Small intestine (tissue), 7 donors: Measurements from ENCODE around the gene VPS4A. TPM values are rescaled to one million over a fixed set of nuclear protein-coding genes. Genes with fewer than 3 reads are reported as not detected.
"Not testable (repeated sequence)": the region's sequence is repeated elsewhere in the genome, so short reads cannot be mapped to it uniquely, and the experiment has no call there.

Experiments used
- DNase-seq, 2 donors: peaks; one replicate each; pipeline versions ENCODE4 v3.0.0 to v3.0.0-alpha.2; 2013
- FAIRE-seq: peaks from 2 replicates; lab custom pipeline; 2012; peaks lifted over from hg19 to GRCh38; lab: Jason Lieb, UNC
- H3K27ac ChIP-seq, 3 donors: one replicate each; pipeline ENCODE4 v1.5.1; 2013; ENCODE audit warnings: low read length in 2 of 3, mild to moderate bottlenecking in 2 of 3, control low read depth in 1 of 3, inconsistent platforms in 1 of 3, low read depth in 1 of 3, moderate library complexity in 1 of 3
- H3K27me3 ChIP-seq, 3 donors: one replicate each; pipeline ENCODE4 v1.6.1; 2013; ENCODE audit warnings: low read length in 3 of 3, inconsistent platforms in 1 of 3; ENCODE audit not compliant: control insufficient read depth in 3 of 3, insufficient read depth in 3 of 3
- H3K36me3 ChIP-seq, 3 donors: one replicate each; pipeline ENCODE4 v1.6.1; 2013; ENCODE audit warnings: low read length in 3 of 3, inconsistent platforms in 1 of 3, low read depth in 1 of 3, mild to moderate bottlenecking in 1 of 3, moderate library complexity in 1 of 3; ENCODE audit not compliant: control insufficient read depth in 3 of 3, insufficient read depth in 2 of 3
- H3K4me1 ChIP-seq, 3 donors: one replicate each; pipeline ENCODE4 v1.6.1; 2013; ENCODE audit warnings: low read length in 2 of 3, inconsistent platforms in 1 of 3, low read depth in 1 of 3, mild to moderate bottlenecking in 1 of 3, moderate library complexity in 1 of 3; ENCODE audit not compliant: control insufficient read depth in 3 of 3, insufficient read depth in 2 of 3
- H3K4me3 ChIP-seq, 3 donors: one replicate each; pipeline ENCODE4 v1.5.1; 2013; ENCODE audit warnings: low read length in 3 of 3, control low read depth in 1 of 3, inconsistent platforms in 1 of 3, low read depth in 1 of 3, mild to moderate bottlenecking in 1 of 3, moderate library complexity in 1 of 3
- H3K9me3 ChIP-seq, 2 donors: one replicate each; pipeline ENCODE4 v1.6.1; 2013; ENCODE audit warnings: low read depth in 1 of 2, low read length in 1 of 2; ENCODE audit not compliant: control insufficient read depth in 2 of 2, insufficient read depth in 1 of 2
- WGBS, 3 donors: extraction: QIAGEN DNeasy Blood & Tissue Kit; methylation state at CpG; one replicate each; pipeline ENCODE4 v1.1.7; 2013; 5-methylcytosine and 5-hydroxymethylcytosine counted together
- polyA plus RNA-seq, 4 donors: library from polyadenylated mRNA; stranded (reverse) in 3 of 4; unstranded in 1 of 4; fragments of 200-250 nt in 3 of 4; fragments of 120-200 nt in 1 of 4; gene quantifications; one replicate each; pipeline versions ENCODE4 v1.2.1 to v1.2.3, GENCODE V29; 2013
- donor health status: healthy with polysubstance abuse.
- donor health status: control.
- donor health status: control.
- donor health status: Bipolar disorder and iron deficiency.
- donor health status: healthy.

Gene VPS4A
- polyA plus RNA-seq, 4 donors = 23.0 to 43.7 (median 41.6) TPM

- not testable (repeated sequence) for FAIRE-seq, H3K9me3 ChIP-seq, H3K4me1 ChIP-seq, H3K27me3 ChIP-seq, DNase-seq, H3K27ac ChIP-seq, H3K4me3 ChIP-seq
- peaks cover 6 to 11% (median 8%) of the 10 kb centered on the region in 3 donors for H3K36me3 ChIP-seq
- 97 to 99% (median 98%) methylated on average over 7 of the region's 7 CpGs for WGBS, 3 donors
Measured at GRCh38 chr16:69296771-69297170, 14.4 kb upstream of the VPS4A start.

- Histone ChIP-seq H3K27ac (no peak overlapping the region), H3K36me3 (peaks cover 8 to 13% (median 10%) of the 10 kb centered on the region in 3 donors), H3K9me3 (no peaks in the 10 kb centered on the region), H3K4me3 (no peak overlapping the region), H3K27me3 (no peaks in the 10 kb centered on the region), H3K4me1 (no peaks in the 10 kb centered on the region)
- WGBS, 3 donors = 98 to 100% (median 99%) methylated on average over 4 of the region's 4 CpGs
- FAIRE-seq (no peak), DNase-seq (no peak)
Measured at GRCh38 chr16:69298261-69298660, 12.9 kb upstream of the VPS4A start.

- WGBS, 3 donors = 64 to 82% (median 80%) methylated on average over 1 of the region's 1 CpG
Measured at GRCh38 chr16:69301187-69301586, 10.0 kb upstream of the VPS4A start.

GRCh38 chr16:69301861-69302260 is 9.3 kb upstream of the VPS4A start:
- Histone ChIP-seq H3K27ac (no peak overlapping the region), H3K36me3 (peaks cover 8 to 12% (median 10%) of the 10 kb centered on the region in 3 donors), H3K4me1 (no peaks in the 10 kb centered on the region), H3K27me3 (no peaks in the 10 kb centered on the region), H3K9me3 (no peaks in the 10 kb centered on the region), H3K4me3 (no peak overlapping the region)
- DNase-seq (no peak), FAIRE-seq (no peak)
- 88 to 96% (median 94%) methylated on average over 4 of the region's 4 CpGs for WGBS, 3 donors

More at GRCh38 chr16:69301187-69301586, 10.0 kb upstream of the VPS4A start:
- no peaks in the 10 kb centered on the region for H3K4me1 ChIP-seq
- no peaks in the 10 kb centered on the region for H3K27me3 ChIP-seq
- no peaks in the 10 kb centered on the region for H3K9me3 ChIP-seq
- no peak overlapping the region for H3K27ac ChIP-seq
- H3K4me3 ChIP-seq = no peak overlapping the region
- peaks cover 8 to 12% (median 10%) of the 10 kb centered on the region in 3 donors for H3K36me3 ChIP-seq
- FAIRE-seq (no peak), DNase-seq (no peak)

- H3K9me3 ChIP-seq = no peaks in the 10 kb centered on the region
- FAIRE-seq (no peak), DNase-seq (no peak)
- no peaks in the 10 kb centered on the region for H3K27me3 ChIP-seq
- no peaks in the 10 kb centered on the region for H3K4me1 ChIP-seq
- 95 to 96% (median 96%) methylated on average over 4 of the region's 4 CpGs for WGBS, 3 donors
- H3K27ac ChIP-seq = no peak overlapping the region
- H3K36me3 ChIP-seq = peaks cover 8 to 12% (median 10%) of the 10 kb centered on the region in 3 donors
- no peak overlapping the region for H3K4me3 ChIP-seq
Measured at GRCh38 chr16:69302301-69302700, 8.8 kb upstream of the VPS4A start.

- 73 to 89% (median 88%) methylated on average over 1 of the region's 1 CpG for WGBS, 3 donors
- Histone ChIP-seq H3K27me3 (no peaks in the 10 kb centered on the region), H3K9me3 (no peaks in the 10 kb centered on the region), H3K4me3 (no peak overlapping the region), H3K4me1 (no peaks in the 10 kb centered on the region), H3K27ac (no peak overlapping the region), H3K36me3 (peaks cover 3 to 7% (median 4%) of the 10 kb centered on the region in 3 donors)
- FAIRE-seq = no peak
- no peak for DNase-seq
Measured at GRCh38 chr16:69306031-69306430, 5.1 kb upstream of the VPS4A start.

GRCh38 chr16:69307091-69307490 is 4.1 kb upstream of the VPS4A start:
- H3K27ac ChIP-seq = no peak overlapping the region
- no peak for FAIRE-seq
- 75 to 80% (median 76%) methylated on average over 1 of the region's 1 CpG for WGBS, 3 donors

GRCh38 chr16:69307856-69308255 is 3.3 kb upstream of the VPS4A start:
- Histone ChIP-seq H3K9me3 (no peaks in the 10 kb centered on the region), H3K4me3 (no peak overlapping the region), H3K27ac (no peak overlapping the region), H3K36me3 (peaks cover 0 to 2% (median under 1%) of the 10 kb centered on the region in 3 donors), H3K4me1 (peaks cover 0 to 4% (median 3%) of the 10 kb centered on the region in 3 donors), H3K27me3 (no peaks in the 10 kb centered on the region)
- DNase-seq (no peak), FAIRE-seq (no peak)
- WGBS, 3 donors = 90 to 98% (median 91%) methylated on average over 2 of the region's 2 CpGs

More at GRCh38 chr16:69307091-69307490, 4.1 kb upstream of the VPS4A start:
- Histone ChIP-seq H3K4me1 (peaks cover 0 to under 1% (median under 1%) of the 10 kb centered on the region in 3 donors), H3K36me3 (peaks cover 0 to 2% (median 0%) of the 10 kb centered on the region in 3 donors), H3K27me3 (no peaks in the 10 kb centered on the region), H3K9me3 (no peaks in the 10 kb centered on the region), H3K4me3 (no peak overlapping the region)
- DNase-seq = no peak

- H3K4me1 ChIP-seq = peaks cover 0 to 4% (median 3%) of the 10 kb centered on the region in 3 donors
- DNase-seq = no peak
- no peak for FAIRE-seq
- H3K9me3 ChIP-seq = no peaks in the 10 kb centered on the region
- peaks cover 0 to 13% (median 2%) of the 10 kb centered on the region in 3 donors for H3K36me3 ChIP-seq
- WGBS, 3 donors = 85 to 94% (median 92%) methylated on average over 12 of the region's 12 CpGs
- H3K27me3 ChIP-seq = no peaks in the 10 kb centered on the region
- no peak overlapping the region for H3K4me3 ChIP-seq
- no peak overlapping the region for H3K27ac ChIP-seq
Measured at GRCh38 chr16:69309316-69309715, 1.8 kb upstream of the VPS4A start.
